Posterior cingulate gyrus (tissue), 11 donors: ENCODE results near the gene MRPS11.
"Not testable (repeated sequence)": the region's sequence is repeated elsewhere in the genome, so short reads cannot be mapped to it uniquely, and the experiment has no call there.

ENCODE experiments used
- DNase-seq, 10 donors: peaks; one replicate each; pipeline versions ENCODE4 v3.0.0 to v3.0.0-alpha.2; 2020 to 2021; ENCODE audit warnings: mixed read lengths in 3 of 10
- intact Hi-C: fragments of 100-400 bp; cut with DNase I; formaldehyde crosslinking; loops from one replicate; pipeline ENCODE4 v1.15.1; 2023

MRPS11 gene

DNA sequence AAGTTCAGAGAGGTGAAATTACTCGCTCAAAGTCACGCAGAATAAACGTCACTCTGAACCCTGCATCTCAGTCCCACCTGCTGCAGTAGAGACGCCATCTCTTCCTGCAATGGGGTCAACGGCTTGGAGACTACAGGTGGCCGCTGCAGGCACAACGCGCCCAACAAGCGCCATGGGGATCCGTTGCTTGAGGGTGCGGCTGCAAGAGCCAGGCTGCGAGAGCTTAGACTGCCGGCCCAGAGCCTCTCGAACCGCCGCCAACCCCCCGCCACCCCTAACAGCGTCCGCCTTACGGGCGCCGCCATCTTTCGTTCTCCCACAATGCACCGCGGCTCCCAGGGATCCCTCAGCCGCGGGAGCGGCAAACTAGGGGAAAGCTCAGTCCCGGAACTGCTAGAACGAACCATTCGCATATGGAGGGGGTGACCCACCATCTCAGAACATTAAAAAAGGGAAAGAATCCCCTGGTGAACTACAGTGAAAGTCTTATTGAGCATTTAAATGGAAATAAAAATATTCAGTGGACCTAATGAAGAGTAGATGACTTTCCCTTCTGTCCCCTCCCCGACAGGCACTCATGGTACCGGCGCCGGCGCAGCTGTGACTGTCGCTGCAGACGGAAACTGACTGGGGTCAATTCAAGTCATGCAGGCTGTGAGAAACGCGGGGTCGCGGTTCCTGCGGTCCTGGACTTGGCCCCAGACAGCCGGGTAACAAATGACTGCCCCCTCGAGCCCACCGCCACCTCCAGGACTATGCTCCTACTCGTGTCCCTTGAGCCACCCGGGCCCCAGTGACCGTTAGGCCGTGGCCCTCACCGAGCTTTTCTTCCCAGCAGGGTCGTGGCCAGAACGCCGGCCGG, at the start of gene MRPS11, which contains the start of gene MRPL46:
MRPS11 (plus strand) TSS at position 636 of the 862 bp plus-strand sequence; CDS start at position 646, 10 bp downstream.
MRPL46 (minus strand) TSS at position 316 of the 862 bp plus-strand sequence; CDS start at position 305, 11 bp downstream.
- peak; percentile 87 to 98 (median 93) for DNase-seq
- intact Hi-C loops, result loop anchor here (5.0 kb wide), 1 partner anchor 210 kb away; the partner anchor contains the start of gene NTRK3

DNA sequence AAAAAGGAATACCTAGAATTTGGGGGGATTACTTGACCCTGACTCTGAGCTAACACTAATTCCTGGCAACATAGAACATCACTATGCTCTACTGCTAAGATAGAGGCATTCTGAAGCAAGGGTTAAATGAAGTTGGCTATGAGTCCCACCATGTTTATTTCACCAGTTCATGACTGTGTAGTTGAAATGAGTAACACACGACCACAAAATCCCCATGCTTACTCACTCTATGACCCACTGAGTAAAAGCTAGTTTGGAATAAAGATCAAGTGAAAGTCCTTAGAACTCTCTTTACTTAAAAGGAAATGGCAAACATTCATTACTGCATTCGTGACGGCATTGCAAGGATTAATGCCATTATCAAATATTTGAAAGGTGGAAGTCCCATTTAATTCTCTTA, 47.7 kb upstream of the MRPS11 start:
- intact Hi-C loops, result no loop called here
- DNase-seq, result no peak

DNA sequence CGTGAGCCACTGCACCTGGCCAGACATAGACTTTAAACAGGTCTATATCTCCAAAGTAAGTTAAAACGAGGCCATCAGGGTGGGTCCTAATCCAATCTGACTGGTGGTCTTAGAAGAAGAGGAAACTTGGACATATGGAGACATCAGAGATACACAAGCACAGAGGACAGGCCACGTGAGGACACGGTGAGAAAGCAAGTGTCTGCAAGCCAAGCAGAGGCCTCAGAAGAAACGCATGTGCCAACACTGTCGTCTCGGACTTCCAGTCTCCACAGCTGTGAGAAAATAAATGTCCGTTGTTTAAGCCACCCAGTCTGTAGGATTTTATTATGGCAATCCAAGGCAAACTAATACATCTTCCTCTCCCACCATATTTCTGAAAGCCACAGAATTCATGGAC, 44.2 kb upstream of the MRPS11 start:
- no peak for DNase-seq

DNA sequence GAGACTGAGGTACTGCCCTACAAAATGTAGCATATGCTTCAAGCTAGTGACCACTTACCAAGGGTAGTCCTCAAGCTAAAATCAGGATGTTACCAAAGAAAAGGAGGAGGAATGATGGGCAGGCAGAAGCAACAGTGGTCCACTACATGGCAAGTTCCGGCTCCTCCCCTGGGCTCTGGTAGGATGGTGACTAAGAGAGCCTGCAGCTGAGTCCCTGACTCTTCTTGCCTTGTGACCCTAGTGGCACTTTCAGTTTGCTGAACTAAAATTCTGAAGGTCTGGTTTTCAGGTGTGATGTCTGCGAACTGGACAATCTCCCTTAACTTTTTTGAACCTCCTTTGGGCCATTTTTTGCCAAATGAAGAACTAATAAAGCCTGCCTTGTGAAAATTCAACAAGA, 41.2 kb upstream of the MRPS11 start:
- no peak for DNase-seq
- intact Hi-C loops, result no loop called here

More for the DNA sequence above, 44.2 kb upstream of the MRPS11 start:
- intact Hi-C loops, result no loop called here

DNA sequence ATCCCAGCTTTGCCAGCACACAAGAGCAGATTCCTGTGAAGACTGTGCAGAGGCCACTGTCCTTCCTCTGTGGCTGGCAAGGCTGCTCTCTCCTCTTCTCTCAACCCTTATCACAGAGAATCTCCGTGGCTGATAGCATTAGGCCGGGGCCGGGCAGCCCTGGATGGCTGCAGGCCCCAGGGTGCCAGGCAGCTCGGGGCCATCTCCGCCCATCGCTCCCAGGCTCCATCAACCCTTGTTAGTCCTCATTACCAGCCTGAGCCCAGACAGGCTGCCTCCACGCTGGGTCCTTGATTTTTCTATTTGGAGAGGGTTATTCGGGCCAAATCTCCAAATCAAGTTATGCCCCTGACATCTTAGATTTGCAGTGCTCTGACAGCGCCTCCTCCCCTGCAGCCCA, 39.5 kb upstream of the MRPS11 start:
- DNase-seq, result no peak
- intact Hi-C loops, result no loop called here

DNA sequence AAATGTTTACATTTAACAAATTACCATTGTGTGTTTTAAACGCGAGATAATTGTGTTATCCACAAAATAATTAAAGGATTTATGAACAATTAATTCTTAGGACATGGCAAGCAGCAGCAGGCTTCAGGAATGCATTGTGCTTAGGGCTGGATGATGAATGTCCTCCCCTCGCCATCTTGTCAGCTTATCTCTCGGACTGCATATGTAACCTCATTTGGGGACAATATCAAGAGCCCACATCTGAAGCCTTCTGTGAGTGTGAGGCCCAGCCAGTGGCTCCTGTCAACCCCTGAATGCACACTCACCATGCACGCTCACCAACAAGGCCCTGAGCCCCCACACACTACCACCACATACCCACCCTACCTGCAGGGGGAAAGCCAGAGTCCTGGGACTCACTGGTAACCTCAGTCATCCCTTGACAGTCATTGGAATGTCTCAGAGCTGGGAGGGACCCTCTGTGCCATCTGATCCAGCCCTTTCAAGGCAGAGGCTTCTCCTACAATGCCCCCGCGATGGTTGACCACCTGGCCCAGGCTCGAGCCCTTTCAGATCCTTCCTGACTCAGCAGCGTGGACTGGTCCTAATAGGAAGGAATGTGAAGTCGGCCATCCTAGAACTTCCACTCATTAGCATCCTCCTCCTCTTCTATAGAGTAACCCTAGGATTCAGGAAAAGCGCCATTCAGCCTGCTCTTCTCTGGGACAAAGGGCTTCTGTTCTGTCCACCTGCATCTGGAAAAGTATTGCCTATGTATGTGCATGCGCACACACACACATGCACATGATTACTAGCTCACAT, 38.5 kb upstream of the MRPS11 start:
- intact Hi-C loops, result no loop called here
- peak in 1 of 10 donors; percentile 39 for DNase-seq

DNA sequence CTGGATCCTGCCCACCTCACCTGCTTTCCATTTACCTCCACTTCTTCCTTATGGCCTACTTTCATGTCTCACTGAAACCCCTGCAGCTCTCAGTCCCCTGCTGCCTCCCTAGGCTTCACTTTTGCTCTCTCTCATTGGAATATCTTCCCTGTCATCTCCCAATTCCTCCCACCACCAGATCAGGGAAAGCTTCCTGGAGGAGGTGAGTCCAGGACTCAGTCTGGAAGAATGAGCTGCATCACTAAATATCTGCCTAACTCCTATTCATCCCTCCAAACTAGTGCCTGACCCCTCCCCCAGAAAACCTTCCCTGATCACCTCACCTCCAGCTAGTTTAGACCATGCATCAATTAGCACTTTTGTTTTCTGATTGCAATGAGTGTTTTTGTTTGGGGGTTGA, 37.5 kb upstream of the MRPS11 start:
- intact Hi-C loops, result no loop called here
- DNase-seq, result no peak

DNA sequence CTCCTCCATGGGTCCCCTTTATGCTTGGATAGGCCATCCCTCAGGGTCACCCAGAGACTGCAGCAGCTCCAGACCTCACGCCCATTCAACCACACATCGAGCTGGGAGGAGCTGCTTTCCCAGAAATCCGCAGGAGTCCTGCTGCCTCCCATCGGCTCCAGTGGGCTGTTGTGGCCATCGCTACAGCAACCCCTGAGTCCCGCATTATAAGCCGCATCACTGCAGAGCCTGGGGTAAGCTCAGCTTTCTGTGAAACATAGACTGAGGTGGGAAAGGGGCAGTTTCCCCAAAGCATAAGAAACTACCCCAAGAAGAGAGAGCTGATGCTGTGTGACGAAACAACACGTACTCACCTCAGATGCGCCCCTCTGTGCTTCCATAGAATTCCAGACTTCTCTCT, 36.1 kb upstream of the MRPS11 start:
- no peak for DNase-seq
- intact Hi-C loops, result no loop called here

DNA sequence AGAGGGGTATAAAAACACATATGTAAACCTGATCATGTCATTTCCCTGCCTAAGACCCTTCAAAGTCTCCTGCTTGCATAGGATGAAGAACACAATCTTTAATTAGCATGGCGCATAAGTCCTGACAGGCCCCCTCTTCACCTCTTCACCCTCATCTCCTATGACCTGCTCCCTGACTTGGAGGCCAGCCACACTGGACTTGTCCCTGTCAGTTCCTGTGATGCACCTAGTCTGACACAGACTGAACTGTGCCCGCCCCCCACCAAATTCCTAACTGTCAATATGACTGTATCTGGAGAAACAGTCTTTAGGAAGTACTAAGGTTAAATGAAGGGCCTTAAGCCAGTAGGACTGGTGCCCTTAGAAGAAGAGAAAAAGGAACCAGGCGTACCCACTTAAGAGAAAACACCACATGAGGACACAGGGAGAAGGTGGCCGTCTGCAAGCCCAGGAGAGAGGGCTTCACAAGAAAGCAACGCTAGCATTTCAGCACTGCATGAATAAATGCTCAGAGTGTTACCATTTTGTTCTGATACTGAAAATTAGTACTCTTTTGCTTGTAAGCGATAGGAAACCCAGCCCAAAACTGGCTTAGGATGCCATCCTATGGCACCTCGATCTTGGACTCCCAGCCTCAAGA, 34.3 kb upstream of the MRPS11 start:
- intact Hi-C loops, result no loop called here
- peak in 1 of 10 donors; percentile 52 for DNase-seq

DNA sequence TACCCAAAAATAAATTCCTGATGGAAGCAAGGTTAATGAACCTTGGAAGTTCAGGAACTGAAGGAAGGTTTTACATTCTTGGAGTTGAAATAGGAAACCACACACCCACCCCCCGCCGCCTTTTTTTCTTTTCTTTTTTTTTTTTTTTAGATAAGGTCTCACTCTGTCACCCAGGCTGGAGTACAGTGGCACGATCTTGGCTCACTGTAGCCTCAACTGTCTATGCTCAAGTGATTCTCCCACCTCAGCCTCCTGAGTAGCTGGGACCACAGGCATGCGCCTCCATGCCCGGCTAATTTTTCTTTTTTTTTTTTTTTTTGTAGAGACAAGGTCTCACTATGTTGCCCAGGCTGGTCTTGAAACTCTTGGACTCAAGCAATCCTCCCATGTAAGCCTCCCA, 33.4 kb upstream of the MRPS11 start:
- intact Hi-C loops, DNase-seq: not testable (repeated sequence)

DNA sequence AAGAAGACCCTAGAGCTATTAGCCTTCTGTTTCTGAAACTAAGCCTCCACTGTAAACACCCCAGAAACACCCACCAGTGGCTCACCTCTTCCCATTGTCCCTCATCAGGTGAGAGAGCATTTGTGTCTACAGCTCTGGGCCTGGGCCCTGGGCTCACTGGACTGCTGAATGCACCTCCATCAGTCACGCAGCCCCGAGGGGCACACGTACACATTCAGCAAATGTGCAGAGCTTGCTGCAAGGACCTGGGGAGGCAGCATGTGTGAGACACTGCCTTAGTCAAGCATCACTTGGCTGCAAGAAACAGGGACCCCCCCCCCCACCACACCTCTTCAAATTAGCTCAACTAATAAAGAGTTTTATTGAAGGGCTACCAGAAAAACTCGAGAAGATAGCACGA, 29.3 kb upstream of the MRPS11 start:
- no peak for DNase-seq
- intact Hi-C loops, result no loop called here

DNA sequence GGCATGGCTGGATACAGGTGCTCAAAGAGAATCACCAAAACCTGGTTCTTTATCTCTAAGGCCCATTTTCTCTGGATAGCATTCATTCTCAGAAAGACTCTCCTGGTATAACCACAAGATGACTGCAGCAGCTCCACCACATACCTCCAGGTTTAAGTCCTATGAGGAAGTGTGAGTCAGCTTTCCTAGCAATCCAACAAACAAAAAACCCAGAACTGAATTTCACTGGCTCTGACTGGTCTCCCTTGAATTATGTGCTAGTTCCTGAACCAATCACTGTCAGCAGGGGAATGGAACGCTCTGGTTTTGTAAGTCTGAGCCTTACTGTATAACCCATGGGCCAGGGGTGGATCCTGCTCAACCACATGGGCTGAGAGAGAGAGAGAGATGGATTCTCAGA, 27.5 kb upstream of the MRPS11 start:
- intact Hi-C loops, result no loop called here
- no peak for DNase-seq

DNA sequence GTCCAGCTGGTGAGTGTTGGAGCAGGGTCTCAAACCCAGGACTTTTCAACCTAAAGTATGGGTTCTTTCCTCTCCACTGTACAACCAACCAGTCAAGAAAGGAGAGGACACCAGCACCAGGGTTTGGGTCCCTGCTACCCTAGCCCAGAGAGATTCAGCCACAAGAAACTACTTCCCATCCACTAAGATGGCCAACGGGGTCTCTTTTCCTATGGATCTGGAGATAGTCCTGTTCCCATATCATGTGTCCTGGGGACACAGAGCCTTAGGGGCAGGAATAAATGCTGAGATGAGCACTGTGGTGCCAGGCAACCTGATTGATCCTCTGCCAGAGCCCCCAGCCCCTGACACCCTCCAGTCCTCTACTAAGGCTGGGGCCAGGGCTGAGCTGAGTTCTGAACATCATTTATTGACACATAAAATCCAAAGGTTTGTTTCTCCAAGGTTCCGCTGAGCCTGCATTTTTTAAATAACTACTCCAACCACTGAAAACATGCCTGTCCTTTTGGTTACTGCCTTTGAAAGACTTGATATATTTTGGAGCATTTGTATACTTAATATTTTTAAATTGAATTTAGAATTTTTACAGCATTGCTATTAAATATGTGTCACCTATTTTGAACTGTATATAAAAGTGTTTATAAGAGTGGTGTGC, 26.3 kb upstream of the MRPS11 start:
- no peak for DNase-seq
- intact Hi-C loops, result no loop called here

DNA sequence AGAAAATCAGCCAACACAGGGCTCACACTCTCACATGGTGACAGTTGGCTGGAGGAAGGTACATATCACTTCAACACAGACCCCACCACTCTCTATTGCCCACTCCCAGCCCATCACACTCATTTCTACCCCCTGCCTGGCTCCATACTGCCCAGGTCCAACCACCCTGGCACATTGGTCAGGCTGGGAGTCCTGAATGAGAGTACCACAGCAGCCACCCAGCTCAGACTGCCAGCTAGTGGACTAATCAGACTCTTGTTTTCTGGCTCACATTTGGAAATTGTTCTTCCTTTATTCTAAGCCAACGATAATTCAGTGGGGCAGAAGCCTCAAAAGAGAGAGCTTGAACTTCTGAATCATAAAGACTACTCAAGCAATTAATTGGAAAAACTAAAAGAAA, 20.3 kb upstream of the MRPS11 start:
- DNase-seq, result no peak
- intact Hi-C loops, result loop anchor here (5.0 kb wide), 1 partner anchor 320 kb away; no protein-coding TSS in a partner anchor

DNA sequence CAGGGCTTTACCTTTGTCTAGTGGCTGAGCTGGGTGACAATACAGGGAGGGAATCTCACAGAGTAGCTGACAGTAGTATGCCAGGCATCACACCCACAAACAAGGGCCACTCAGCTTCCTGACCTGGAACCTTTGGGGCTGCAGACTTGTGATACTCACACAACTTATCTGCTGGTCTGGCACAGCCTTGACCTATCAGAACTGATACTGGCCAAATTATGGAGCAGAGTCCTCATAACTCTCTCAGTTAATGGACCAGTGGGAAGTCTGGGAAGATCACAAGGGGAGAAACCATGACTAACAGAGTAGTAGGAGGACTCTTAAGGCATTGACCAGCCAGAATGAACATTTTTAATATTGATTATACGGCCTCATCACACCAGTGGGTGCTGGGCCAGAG, 19.8 kb upstream of the MRPS11 start:
- no peak for DNase-seq

DNA sequence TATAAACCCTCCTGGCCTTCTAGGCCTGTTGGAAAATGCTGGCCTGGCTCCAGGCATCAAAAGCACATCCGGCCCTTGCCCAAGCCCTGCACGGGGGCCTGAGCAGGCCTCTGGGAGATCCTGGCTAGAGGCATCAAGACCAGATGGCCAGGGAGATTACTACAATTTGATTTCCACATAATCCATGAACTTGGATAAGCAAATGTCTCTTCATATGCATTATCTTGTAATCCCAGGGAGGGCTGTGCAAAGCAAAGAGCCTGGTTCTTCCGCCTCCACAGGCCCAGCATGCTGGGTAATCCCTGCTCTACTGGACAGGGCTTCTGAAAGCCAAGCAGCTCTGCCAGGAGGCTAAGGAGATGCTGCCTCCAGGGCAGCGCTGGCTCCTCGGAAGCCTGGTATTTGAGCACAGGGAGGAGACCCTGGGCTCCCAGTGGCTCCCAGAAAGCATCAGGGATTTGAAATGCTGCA, 18.5 kb upstream of the MRPS11 start:
- intact Hi-C loops, result loop anchor here (5.0 kb wide), 1 partner anchor 322 kb away; no protein-coding TSS in a partner anchor

More for the DNA sequence above, 19.8 kb upstream of the MRPS11 start:
- intact Hi-C loops, result loop anchor here (5.0 kb wide), 1 partner anchor 320 kb away; no protein-coding TSS in a partner anchor

DNA sequence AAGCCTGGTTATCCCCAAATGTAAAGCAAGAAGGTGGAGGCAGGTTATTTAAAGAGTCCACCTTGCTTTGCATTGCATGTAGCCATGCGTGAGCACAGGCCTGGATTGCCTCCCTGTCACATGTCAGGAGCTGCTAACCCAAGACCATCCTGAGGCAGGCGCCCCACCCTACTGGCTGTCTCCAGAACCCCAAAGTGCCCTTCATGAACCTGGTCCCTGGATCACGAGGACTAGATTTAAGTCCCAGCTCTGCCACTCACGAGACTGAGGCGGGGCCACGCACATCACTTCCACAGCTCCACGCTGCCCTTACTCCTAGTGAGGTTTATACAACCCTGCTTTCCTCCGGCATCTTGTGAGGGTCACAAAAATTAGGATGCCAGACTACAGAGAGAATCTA, 17.9 kb upstream of the MRPS11 start:
- no peak for DNase-seq
- intact Hi-C loops, result loop anchor here (5.0 kb wide), 1 partner anchor 322 kb away; no protein-coding TSS in a partner anchor

More for the DNA sequence above, 18.5 kb upstream of the MRPS11 start:
- DNase-seq, result no peak

DNA sequence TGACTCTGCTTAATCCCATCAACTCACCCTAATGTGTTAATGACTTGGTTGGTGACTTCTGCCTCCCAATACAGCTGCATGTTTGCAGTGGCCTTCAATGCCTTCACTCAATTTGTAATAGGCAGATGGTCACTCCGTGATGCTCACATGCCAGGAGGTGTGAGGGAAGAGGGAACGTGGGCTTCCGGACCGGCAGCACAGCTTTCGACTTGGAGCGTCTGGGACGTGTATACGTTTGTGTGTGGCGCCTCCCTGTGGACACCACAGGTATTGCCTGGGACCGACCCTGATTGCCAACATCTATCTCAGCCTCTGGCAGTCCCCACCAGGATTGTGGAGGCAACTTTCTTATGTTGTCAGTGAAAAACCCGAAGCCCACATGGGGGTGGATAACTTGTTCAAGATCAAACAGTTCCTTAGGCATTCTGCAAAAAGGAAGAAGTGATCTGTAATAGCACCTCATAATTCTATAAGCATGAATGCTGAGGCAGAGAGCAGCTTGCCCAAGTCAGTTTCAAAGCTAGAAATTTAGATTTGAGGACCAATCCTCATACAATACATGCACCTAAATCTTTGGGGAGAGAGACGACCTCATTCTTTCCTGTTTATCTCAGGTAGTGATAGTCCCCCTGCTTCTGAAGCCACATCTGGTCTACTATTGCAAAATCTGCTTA, 17.2 kb upstream of the MRPS11 start:
- peak; percentile 61 to 97 (median 84) for DNase-seq
- intact Hi-C loops, result loop anchor here (5.0 kb wide), 1 partner anchor 193 kb away; the partner anchor contains the start of gene NTRK3

DNA sequence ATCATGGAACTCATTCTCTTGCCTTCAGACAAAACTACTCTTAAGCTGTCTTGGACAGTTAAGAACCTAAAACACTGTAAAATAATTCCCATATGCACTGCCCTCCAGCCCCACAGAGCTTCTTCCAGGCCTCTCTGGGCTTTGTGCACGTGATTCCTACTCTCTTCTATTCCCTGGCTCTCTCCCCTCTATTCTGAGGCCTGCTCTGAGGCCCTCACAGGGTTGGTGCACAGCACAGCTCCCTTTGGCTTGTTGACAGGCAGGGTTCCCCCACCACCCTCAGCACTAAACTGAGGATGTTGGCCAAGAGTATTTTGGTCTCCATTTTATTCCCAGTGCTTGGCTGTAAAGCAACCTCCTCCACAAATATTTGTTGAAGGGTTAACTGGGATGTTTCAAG, 13.9 kb upstream of the MRPS11 start:
- DNase-seq, result no peak
- intact Hi-C loops, result loop anchor here (5.0 kb wide), 1 partner anchor 196 kb away; the partner anchor contains the start of gene NTRK3
